Activated T-cell treated with anti-CD3 and anti-CD28 coated beads for 24 hours (primary cell): ENCODE results near the gene CLSTN2.

Experiments
- DNase-seq: peaks from one replicate; pipeline ENCODE4 v3.0.0-alpha.2; 2020; ENCODE audit warnings: low read depth

Gene CLSTN2

DNA sequence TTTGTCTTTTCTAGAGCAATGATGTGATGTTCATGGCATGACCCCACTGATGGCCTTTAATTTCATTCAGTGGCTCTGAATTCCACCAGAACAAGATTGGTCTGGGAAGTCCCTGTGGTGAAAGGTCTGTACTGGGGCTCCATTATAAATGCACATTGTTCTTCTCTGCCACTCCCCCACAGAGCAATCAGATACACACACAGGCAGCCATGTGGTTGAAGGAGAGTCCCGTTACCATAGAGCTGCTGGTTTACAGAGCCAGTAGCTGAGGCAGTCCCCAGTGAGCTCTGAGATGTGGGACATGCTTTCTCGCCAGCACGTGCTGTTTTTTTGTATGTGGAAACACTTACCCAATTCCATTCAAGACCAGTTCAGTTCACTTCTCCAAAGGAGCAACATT is 570.2 kb downstream of the CLSTN2 start:
- DNase-seq: no peak

DNA sequence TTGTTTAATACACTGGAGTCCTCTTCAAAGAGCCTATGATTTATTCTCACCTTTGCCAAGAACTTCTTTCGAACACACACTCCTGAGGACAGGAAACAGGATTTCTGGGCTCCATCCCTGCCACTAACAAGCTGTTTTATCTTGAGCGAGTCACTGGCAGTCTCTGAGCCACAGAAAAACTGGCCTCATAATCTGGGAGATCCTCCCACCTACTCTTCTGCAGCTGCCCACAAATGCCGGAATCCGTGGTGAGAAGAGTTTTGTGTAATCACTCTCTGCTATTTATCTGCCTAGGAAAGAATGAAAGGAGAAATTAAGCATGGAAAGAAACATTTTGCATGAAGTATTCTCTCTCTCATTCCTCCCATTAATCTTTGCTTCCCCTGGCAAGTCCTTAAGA is 570.9 kb downstream of the CLSTN2 start:
- no peak for DNase-seq

DNA sequence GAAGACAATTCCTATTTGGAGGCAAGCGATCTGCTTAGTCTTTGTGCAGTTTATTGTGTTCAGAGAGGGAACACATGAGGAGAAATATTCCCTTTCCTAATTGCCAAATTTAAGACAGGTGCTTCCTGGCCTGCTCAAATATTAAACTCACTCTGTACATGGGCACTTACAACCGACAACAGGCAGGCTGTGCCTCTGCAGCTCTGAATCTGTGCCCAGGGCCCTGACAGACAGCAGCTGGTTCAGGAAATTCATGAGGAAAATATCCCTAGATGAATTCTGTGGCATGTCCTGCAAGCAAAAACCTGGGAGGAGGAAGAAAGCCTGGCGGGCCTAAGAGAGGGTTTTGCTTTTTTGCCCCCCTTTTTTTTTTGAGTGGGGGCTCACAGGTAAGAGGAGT is 573.6 kb downstream of the CLSTN2 start:
- DNase-seq: no peak

DNA sequence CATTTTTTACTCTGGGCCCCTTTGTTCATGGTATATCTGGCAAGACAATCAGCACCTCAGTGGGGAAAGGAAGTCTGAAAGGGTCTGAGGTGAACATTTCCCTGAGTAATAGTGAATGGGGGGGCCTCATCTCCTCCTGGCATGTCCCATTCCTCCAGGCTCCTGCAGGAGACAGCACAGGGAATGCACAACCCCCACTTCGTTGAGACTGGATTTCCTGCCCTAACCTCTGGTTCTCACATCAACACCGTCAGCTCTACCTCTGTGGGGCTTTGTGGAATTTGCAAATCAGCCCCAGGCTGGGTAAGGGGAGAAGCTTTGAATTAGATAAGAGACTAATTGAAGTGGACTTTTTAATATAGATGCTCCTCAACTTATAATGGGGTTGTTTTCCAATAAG is 574.5 kb downstream of the CLSTN2 start:
- no peak for DNase-seq

DNA sequence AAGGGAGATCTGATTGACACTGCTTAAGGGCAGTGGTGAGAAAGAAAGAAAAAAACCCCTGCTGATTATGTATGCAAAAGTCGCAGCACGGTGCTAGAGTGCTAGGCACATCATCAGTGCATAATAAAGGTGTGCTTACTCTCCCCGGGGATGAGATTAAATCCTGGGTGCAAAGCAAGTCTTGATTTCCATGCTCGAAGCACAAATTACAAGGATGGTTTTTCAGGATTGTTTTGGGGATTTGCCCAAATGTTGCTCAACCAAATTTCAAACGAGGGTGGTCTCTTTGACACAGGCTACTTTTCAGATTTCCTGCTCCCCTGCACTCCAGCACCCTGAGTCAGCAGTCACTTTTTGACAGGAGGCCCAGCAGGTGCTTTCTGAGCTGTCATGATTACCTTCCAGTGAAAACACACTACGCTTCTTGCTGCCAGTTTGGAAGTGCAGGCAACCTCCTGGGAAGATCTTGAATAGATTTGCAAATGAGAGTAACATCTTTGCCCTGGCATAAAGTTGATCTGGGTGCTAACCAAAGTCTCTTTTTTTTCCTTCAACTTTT is 575.4 kb downstream of the CLSTN2 start:
- DNase-seq: no peak

DNA sequence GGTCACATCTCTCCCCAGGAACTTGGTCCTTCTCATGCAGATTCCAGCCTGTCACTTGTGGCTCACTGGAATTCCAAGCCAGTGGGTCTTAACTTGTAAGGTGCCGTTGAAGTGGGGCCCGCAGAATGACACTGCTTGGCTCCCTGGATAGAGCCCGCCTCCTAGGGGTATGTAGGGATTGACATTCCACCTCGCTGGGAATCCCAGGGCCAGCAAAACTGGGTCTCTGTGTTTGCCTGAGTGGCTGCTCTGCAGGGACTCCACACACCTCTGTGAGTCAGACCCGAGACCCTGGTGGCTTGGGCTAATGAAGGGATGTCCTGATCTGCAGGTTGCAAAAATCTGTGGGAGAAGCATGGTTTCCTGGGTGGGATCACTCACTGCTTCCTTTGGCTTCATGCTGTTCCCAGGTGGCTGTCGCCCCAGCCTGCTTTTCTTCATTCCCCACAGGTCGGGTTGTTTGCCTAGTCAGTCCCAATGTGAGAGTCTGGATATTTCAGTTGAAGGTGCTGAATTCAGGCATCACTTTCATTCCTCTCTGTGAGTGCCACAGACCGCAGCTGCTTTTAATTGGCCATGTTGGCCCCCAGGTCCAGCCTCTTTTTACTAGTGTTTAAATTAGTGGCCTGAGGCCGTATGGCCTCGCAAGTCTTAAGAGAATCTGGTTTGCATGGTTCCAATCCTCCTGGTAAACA is 586.9 kb downstream of the CLSTN2 start:
- no peak for DNase-seq

DNA sequence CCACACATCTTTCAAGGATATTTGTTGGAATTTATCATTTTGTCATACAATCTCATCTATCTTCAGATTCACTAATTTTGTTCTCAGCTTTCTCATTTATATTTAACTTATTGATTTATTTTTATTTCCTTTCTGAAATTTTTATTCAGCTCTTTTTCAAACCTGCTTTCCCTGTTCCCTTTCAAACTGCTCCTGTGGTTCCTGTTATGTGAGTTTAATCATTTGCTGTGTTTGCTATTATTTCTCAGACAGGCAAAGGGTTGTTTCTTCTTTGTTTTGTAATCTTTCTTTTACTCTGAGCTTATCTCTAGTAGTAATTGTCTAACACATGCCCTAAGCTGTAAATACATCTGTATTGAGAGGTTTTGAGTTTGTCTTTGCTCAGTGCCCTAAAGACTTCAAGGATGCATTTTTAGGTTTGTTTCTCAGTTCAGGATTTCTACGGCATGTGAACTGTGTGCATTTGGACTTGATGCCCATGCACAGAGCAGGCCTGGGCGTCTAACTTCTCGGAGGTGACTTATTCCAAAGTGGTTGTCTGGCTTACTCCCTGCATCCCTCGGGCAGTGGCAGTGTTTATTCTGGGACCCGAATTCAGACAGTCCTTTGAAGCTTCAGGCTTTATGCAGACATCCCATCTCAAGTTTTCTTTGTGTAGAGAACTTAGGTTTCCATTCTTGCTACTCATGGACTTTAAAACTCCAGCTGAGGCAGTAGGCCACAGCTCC is 587.8 kb downstream of the CLSTN2 start:
- no peak for DNase-seq

DNA sequence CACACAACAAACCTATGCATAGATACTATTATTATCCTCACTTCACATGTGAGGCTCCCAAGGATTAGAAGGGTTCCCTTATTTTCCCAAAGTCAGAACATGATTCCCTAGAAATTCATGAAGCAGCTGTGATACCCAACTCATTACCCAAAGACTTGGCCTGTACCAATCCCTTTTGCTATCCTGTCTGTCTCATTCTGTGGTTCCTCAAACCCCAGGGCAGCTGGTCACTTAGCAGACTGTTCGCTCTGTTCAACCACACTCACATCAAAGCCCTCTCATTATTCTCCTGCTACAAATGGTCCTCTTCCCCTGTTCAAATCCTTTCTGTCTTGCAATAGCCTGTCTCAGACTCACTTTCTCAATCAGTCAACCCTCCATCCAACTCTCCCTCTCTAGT is 588.6 kb downstream of the CLSTN2 start:
- DNase-seq: no peak

DNA sequence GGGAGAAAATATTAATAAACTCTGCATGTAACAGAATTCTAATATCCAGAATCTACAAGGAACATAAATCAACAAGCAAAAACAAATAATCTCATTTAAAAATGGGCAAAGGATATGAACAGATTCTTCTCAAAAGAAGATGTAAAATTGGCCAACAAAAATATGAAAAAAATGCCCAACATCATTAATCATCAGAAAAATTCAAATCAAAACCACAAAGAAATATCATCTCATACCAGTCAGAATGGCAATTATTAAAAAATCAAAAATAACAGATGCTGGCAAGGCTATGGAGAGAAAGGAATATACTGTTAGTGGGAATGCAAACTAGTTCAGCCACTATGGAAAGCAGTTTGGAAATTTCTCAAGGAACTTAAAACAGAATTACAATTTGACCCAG is 592.2 kb downstream of the CLSTN2 start:
- no peak for DNase-seq

DNA sequence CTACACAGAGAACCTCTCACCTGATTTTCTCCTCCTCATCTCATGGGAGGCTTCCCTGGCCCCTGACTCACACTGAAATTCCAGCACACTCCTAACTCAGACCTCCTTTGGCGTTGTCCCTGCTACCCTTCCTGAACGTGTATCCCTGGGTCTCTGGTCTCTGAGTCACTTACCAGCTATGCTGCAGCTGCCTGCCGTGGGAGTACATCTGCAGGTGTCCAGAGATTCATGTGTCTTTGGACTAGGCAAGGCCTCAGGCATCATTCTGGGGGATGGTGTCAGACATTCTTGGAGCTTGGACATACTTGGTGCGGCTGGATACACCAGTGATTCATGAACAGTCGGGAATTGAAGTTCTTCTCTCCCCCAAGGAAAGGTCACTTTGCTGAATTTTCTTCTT is 594.1 kb downstream of the CLSTN2 start:
- DNase-seq: no peak

DNA sequence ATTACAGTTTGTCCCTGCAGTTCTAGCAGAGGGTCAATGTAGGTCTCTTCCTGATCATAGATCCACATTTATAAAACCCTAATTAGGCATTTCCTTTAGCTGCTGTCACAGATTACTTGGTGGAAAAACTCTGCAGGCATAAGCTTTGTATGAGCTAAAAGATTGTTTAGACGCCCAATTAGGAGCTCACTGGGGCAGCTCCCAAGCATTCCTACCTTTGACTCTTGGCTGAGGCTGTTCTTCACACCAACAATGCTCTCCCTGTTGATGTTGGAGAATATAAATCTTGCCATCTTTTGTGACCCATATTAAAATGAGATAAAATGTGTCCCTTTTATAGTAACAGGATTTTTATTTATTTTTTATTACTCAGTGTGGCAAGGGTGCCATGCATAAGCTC is 594.6 kb downstream of the CLSTN2 start:
- DNase-seq: no peak

DNA sequence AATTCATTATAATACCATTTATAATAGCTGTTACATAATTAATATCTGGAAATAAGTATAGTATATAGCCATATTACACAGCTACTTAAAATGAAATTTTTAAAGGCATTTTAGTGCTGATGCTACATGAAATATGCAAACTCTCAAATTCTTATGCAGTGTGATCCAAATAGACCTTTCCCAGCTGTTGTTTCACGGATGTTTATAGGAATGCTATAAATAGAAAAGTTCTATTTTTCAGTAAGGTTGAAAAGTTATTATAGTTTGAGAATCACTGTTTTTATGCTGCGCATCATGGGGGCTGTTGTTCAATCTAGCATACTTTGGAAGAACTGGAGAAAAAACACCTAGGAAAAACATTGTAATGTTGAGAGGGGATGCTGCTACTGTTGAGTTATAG is 595.1 kb downstream of the CLSTN2 start:
- no peak for DNase-seq

DNA sequence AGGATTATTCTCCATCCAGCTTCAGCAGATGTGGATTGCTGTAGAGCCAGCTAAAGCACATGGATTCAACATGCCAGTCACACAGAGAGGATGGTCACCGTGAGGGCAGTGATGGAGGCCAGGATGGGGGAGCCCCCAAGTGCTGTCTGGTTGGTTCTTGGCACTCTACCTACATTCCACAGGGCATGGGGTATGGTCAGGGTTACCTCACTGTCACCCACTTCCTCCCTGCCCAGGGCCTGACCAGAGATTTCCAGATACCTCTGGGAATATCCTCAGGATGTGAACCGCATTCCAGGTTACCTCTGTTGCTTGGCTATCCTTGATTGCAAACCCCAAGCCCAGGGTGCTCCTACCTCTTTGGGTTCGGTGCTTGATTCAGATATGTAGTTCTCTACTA is 595.6 kb downstream of the CLSTN2 start:
- no peak for DNase-seq

DNA sequence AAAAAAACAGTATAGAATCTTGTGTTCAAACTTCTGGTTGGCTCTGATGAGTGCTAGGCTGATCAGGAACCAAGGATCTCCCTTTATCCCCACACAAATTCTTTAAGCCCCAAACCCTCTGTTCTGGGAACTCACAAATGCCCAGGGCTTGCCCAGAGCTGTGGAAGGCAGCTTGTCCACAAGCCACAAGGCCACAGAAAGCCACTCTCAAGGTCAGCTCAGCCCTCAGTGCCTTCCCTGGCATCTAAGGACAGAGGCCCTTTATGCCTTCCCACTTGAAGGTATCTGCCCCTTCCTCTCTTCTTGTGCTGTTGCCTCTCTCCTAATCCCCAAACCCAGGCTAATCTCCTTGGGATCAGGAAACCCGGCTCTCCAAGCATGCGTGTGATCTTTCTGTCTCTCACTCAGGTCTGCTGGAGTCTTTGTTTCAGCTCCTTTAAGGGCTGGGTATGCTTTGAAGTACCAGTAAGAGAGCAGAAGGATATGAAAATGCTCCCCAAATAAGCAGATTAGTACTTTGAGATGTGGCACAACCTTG is 597.9 kb downstream of the CLSTN2 start:
- no peak for DNase-seq

DNA sequence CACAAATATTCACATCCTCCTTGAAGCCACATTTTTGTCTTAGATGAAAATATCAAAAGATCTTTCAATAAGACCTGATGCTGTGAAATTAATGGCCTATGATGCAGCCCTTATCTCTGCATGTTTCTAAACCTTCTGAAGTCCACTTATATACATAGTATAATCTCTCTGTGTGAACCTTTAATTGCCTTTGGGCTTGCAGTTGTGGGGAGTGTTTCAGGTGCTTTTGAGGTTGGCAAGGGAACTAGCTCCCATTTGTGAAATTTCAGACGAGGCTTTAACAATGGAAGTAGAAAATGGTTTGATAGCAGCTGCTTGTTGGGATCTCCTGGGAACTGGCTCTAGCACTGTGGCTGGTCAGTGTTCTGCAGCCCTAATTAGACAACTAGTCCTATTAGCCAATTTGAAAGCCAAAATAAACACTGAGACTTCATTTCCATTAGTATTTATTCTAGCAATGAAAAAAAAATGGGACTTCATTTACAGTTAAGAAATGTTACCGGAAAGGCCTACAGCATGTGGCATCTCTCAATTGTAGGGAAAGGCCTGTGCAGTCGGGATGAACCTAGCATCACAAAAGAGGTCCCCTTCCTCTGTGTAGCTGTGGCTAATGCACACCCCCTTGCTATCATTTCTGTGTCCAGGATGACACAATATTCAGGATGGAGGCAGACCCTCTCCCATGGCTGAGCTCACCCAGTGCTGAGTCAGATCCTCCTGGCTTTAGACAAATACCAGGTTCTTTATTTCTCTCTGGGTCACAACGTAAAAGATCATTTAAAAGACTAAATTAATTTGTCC is 602.1 kb downstream of the CLSTN2 start:
- DNase-seq: no peak

DNA sequence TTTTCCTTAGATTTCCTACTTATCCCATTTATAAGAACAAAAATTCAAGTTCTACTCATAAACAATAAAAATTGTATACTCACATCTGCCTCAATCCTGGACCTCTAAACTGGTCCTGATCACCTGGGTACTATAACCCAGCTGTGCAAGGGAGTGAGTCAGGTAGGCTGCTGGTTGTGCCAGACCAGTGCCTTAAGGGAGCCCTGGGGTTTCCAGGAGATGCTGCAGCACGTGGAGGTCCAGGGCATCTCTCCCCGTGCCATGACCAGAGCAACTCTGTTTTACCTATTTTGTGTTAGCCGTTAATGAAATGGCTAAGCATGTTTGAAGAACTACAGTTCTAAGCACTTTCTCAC is 602.7 kb downstream of the CLSTN2 start:
- DNase-seq: no peak

DNA sequence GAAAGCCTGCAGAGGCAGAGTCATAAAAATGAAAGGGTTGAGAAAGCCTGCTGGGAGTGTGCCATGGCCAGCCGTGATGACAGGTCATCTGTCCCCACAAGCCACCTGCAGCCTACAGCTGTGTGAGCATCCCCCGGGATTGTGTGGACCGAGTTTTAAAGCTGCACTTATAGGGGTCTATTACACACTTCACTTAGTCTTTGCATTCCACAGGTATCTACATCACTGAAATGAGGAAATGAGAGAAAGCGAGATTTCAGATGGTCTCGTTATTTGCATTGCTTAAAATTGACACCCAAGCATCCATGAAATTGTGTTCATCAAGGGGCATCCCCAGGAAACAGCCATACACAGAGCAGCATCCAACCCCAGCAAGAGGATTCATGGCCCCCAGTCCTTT is 605.3 kb downstream of the CLSTN2 start:
- DNase-seq: no peak

DNA sequence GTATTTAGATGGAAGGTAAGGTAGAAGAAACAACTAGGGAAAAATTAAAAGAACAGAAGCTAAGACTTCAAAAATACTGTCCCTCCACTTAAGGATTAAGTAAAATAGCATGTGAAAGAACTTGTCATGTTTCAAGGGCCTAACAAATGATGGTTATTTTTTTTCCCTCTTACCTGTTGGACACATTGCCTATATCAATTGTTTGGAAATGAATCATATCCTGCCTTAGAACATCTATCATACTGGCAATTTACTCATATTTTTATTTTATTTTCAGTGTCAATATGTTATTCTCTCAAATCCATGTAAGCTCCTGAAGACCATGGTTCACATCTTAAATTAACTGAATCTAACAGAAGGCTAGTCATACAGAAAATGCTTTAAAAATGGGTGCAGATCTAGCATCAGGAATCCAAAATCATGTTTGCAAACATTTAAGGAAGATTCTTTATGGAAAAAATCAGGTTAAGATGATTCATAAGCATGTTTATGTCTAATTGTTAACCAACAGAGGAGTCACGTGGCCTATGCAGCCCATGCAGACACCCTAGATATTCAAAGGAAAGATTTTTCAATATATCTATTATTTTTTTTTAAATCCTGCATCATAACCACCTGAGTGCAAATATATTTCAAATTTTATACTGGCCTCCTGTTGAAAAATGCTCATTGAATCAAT is 607.1 kb downstream of the CLSTN2 start:
- DNase-seq: no peak

DNA sequence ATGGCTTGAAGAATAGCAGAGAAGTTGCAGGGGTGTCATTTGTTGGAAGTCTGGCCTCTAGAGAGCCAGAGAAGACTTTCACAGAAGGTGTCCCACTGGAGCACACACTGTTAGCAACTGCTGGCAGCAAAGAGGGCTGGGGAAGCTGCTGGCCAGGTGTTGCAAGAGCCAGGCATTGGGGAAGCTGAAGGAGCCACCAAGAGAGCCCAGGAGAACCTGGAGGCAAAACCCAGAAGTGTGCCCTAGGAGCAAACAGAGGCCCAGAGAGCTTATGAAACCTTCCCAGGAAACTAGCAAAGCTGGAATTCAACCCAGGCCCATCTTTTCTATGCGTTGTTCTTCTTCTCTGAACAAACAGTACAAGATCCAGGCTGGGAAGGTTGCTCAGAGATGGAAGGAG is 610.2 kb downstream of the CLSTN2 start:
- DNase-seq: no peak

DNA sequence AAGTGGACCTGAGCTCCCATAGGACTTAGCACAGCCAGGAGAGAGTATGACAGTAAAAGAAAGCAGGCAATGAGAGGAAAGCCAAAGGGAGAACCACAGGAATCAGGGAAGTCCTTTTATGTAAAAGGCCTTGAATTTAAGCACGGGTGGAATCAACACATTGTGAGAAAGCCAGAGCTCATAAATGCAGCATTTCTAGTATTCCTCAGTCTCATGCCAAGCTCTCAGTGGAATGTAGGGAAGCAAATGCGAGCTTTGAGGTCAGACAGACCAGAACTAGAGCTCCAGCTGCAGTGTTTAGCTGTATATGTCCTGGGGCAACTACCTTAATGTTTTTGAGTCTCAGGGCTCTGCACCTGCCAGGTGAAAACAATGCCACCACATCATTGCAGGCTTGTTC is 610.8 kb downstream of the CLSTN2 start:
- DNase-seq: no peak

DNA sequence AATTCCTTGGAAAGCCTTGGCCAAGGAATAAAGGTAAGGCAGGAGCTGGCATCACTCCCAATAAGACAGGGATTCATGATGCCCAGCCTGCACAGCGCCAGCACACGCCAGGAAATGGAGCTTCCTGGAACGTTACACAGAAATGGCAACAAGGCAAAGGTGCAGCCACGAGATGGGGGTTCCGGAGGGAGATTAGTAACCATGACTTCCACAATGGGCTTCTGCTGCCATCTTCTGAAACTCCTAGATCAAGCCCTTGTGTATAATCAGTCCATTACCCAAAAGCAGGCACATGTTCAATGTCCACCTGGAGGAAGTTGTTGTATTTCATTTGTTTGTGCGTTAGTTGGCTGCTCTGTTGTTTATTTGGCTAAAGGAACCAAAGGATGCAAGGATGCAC is 611.7 kb downstream of the CLSTN2 start:
- no peak for DNase-seq

DNA sequence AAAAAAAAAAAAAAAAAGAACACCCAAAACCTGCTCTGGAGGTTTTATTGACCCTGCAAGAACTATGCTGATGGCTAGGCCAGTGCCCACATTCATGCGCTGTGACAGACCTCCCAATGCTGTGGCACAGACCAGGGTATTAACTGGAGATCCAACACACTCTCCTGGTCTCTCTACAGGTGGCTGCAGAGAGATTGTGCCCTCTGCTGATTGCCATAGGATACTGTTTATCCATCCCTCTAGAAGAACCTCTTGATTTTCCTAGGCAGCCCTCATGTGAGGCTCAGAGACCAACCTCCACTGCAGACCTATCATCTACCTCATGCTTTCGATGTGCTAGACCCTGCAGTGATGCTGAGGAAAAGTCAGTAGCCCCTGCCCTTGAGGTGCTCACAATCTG is 617.4 kb downstream of the CLSTN2 start:
- no peak for DNase-seq
